ENCODE results near the gene CHRNA4.
"Not testable (repeated sequence)": the region's sequence is repeated elsewhere in the genome, so short reads cannot be mapped to it uniquely, and the experiment has no call there.

Gene CHRNA4

GRCh38 chr20:63309261-63310071, 51.7 kb downstream of the CHRNA4 start:
- DNase-seq (ENCODE audit: low read depth, low spot score) = no peak

DNA sequence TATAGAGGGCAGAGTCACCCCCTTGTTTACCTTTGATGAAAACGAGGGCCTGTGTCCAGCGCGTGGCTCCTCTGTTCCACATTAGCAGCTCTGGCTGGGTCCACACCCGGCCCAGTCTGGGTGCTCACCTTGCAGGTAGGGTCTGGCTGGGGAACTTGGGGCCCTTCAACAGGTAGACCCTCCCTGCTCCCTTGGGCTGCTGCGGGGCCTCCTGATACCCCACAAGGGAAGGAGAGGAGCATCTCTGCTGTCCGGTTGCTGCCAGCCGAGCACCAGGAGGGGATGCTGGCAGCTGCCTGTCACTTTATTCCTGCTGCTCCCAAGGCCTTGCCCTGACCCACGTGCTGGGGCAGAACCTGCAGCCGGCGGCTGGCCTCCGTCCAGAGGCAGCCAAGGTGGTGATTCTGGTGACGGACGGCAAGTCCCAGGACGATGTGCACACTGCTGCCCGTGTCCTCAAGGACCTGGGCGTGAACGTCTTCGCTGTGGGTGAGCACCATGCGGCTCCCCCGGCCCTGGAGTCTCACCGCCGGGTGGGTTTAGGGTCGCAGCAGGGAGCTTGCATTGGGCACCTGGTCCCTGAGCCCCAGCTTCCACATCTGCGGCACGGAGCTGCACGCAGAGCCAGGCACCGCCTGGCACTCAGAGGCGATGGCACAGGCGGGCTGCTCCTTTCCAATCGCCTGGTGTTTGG, 52.8 kb downstream of the CHRNA4 start:
- DNase-seq (ENCODE audit: low read depth, low spot score) = no peak

GRCh38 chr20:63307538-63308217, 53.5 kb downstream of the CHRNA4 start:
- no peak for DNase-seq (ENCODE audit: low read depth, low spot score)

GRCh38 chr20:63306673-63307537, 54.2 kb downstream of the CHRNA4 start:
- DNase-seq (ENCODE audit: low read depth, low spot score) = no peak

- DNase-seq (ENCODE audit: low read depth, low spot score) = not testable (repeated sequence)
Observed at GRCh38 chr20:63305933-63306672, 55.0 kb downstream of the CHRNA4 start.

DNA sequence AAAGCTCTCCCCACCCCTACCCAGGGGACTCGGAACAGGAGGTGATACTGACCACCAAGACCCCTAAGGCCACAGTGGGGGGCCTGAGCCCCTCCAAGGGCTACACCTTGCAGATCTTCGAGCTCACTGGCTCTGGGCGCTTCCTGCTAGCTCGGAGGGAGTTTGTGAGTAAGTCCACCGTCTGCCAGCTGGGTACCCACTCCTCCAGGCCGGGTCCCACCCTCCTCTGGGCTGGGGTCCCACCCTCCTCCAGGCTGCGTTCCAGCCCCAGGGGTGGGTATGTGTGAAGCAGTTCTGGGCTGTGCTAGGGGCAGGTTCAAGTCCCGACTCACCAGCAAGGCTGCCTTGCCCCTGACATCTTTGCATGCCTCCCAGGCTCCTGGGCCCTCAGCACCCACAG, 55.8 kb downstream of the CHRNA4 start:
- DNase-seq (ENCODE audit: low read depth, low spot score) = no peak

DNA sequence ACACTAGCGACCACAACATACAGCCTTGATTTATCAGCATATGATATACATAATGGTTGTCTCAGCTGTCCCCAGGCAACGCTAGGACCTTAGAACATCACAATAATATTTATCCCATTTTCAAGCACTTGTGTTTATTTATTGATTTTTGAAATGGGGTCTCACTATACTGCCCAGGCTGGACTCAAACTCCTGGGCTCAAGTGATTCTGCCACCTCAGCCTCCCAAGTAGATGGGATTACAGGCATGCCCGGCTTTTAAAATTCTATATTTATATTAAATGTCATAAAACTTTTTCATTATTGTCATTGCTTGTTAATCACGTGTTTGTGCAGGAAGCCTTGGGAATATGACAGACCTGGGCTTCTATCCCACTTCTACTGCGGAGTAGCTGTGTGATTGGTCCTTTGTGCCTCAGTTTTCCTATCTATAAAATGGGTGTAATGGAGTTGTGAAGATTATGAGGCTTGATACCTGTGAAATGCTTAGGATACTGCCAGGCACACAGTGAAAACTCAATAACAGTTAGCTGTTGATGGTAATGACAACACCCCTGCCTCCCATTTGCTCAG, 58.0 kb downstream of the CHRNA4 start:
- no peak for DNase-seq (ENCODE audit: low read depth, low spot score)

- DNase-seq (ENCODE audit: low read depth, low spot score) = no peak
Observed at GRCh38 chr20:63301671-63302070, 59.5 kb downstream of the CHRNA4 start.

DNA sequence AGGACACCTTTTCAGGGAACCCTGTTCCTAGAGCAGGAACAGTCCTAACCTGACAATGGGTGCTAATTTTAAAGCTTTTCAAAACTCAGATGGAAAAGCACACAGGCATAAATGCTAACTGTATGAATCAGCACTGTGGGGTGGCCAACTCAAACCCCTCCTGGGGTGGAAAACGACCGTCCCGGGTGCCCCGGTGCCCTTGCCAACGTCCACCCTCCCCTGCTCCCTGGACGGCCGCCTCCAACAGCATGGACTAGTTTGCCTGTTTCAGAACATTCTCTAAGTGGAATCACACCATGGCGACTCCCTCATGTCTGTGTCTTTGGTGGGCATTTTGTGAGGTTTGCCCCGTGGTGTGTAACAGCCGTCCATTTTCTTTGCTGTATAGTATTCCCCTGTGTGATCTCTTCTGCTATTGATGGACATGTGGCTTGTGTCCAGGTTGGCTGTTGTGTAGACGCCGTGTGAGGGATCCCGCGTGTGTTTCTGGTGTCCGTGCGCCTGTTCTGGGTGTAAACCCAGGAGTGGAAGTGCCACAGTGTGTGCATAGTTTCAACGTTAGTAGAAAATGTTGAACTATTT, 62.3 kb downstream of the CHRNA4 start:
- DNase-seq (ENCODE audit: low read depth, low spot score) = no peak

GRCh38 chr20:63297796-63298572, 63.2 kb downstream of the CHRNA4 start:
- DNase-seq (ENCODE audit: low read depth, low spot score) = no peak

DNA sequence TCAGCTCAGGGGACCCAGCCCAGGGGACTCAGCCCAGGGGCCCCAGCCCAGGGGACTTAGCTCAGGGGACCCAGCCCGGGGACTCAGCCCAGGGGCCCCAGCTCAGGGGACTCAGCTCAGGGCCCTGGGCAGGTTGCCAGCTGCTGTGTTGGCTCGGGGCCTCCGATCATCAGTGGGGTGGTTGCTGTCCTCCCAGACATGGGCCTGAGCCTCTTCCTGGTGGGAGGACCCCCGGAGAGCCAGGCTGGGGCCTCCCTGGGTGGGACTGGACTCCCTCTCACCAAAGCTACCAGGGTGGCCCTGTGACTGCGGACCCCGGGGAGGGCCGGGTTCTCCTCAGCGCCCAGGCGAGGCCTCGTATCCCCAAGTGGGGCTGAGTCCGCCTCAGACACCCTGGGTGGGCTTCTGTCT, 63.8 kb downstream of the CHRNA4 start:
- DNase-seq (ENCODE audit: low read depth, low spot score) = no peak

DNA sequence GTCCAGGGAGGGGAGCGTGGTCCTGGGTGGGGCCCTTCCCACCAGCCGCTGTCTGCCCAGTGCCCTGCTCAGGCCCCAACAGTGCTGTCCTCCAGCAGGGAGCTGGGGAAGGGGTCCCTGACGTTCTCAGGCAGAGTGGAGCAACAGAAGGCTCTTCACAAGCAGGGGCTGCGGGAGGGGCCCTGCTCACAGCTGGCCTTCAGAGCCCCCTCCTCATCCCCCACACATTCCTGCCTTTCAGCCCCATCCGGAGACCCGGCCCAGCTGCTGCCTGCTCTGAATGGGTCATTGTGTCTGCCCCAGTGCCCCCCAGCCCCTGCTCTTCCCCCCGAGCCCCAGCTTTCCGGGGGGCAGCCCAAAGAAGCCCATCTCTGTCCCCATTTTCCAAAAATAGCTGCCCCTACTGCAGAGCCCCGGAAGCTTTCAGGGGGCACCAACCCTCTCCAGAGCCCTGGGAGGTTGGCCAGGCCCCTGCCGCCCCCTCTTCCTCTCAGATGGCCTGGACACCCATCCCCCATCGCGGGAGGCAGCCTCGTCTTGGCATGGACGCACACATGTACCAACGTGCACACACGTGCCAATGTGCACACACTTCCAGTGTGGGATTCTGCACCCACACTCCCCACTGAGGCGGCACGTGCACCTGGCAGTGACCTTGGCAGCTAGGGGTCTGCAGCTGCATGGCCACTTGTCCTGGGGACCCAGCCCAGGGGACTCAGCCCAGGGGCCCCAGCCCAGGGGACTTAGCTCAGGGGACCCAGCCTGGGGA, 64.4 kb downstream of the CHRNA4 start:
- no peak for DNase-seq (ENCODE audit: low read depth, low spot score)

GRCh38 chr20:63295846-63296245, 65.3 kb downstream of the CHRNA4 start:
- no peak for DNase-seq (ENCODE audit: low read depth, low spot score)

GRCh38 chr20:63295422-63295821, 65.7 kb downstream of the CHRNA4 start:
- no peak for DNase-seq (ENCODE audit: low read depth, low spot score)

GRCh38 chr20:63295018-63295417, 66.1 kb downstream of the CHRNA4 start:
- DNase-seq (ENCODE audit: low read depth, low spot score) = no peak

GRCh38 chr20:63294536-63294900, 66.6 kb downstream of the CHRNA4 start:
- DNase-seq (ENCODE audit: low read depth, low spot score) = no peak

DNA sequence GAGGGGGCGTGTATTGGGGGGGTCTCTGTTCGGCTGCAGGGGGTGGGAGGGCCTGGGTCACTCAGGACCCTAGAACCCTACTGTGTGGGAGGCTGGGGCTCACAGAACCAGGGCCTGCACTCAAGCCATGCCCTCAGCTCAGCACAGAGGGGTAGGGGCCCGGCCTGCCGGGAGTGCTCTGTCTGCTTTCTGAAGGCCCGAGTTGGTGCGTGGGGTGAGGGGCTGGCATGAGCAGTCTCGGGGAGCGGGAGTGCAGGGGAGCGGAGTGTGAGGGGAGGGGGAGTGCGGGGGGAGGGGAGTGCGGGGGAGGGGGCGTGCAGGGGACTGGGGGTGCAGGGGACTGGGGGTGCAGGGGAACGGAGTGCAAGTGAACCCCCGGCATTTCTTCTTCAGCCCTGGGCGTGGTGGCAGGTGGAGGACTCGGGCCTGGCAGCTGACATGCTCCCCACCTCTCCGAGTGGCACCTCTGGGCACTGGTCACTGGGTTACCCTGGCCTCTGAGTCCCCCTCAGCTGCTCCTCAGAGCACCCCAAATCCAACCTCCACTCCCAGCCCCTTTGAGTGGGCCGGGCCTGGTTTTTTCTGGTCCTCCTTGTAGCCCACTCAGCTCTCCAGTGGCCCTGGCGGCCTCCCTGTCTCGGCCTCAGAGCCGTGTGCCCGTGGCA, 67.1 kb downstream of the CHRNA4 start:
- no peak for DNase-seq (ENCODE audit: low read depth, low spot score)

- DNase-seq (ENCODE audit: low read depth, low spot score) = no peak
Observed at GRCh38 chr20:63293456-63293855, 67.7 kb downstream of the CHRNA4 start.
